NCI-H2107 (cell line): ENCODE measurements around the gene LIN28B.

Experiments used
- DNase-seq: peaks from one replicate; lab custom pipeline; 2025; lab: John Stamatoyannopoulos, UW

The LIN28B gene

DNA sequence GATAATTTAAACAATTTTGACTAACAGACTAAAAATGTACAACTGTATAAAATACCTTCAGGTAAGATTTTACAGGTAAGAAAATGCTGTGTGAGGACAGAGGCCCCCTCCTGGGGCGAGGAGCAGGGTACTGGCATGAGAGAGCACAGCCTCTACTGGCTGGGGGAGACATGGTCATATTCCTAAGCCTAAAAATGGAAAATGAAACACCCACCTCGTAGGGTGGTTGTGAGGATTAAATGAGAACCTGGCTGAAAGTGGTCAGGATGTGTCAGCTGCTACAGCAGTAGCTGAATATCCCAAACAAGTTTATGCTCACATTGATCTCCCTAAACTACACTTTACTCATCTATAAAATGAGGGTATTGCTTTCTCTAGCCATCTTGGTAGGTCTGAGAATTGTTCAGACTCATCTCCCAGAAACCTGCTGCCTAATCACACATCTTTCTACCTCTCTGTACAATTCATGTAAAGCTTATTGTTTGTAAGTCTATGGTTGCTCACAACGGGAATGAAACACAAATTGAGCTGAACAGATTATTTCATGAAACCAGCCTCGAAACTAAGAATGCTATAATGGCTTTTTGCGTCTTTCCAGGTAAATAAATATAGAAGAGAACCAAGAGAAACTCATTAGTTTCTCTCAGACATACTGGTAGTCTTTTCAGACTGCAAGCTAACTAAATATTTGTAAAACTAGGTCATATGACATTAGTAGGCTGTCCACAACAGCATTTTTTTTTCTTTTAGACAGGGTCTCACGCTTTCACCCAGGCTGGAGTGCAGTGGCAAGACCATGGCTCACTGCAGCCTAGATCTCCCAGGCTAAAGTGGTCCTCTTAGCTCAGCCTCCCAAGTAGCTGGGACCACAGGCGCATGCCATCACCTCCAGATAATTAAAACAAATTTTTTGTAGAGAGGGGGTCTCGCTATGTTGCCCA lies 153.3 kb downstream of the LIN28B start:
- no peak for DNase-seq

DNA sequence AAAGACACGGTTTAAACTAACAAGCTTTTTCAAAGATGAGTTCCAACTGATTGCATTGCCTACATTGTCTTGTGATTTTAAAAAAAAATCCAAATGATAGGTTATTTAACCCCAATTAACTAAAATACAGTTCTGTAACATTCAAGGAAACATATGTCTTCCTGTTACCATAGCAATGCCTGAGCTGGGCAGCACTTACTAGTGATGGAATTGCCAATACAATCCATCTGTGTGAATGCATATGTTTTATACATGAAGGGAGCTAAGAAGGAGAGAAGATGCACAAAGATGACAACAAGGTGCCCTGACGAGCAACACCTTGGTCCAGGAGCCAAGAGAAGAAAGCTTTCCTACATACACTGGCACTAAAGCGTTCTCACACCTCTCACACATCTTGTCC lies 154.2 kb downstream of the LIN28B start:
- DNase-seq: no peak

DNA sequence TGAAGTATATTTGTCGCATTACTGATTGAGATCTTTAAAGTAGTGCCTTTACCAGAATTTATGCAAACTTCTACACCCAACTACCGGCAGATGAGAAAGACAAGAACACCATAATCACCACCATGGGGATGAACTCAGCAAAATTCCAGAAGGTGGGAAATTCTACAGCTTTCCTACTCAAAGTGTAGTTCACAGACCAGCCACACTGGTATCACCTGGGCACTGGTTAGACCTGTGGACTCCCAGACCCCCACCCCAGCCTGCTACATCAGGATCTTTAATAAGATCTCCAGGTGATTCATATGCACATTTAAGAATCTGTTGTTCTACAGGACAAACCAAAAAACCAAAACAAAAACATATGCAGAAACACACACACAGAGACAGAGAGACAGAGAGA lies 155.0 kb downstream of the LIN28B start:
- no peak for DNase-seq

DNA sequence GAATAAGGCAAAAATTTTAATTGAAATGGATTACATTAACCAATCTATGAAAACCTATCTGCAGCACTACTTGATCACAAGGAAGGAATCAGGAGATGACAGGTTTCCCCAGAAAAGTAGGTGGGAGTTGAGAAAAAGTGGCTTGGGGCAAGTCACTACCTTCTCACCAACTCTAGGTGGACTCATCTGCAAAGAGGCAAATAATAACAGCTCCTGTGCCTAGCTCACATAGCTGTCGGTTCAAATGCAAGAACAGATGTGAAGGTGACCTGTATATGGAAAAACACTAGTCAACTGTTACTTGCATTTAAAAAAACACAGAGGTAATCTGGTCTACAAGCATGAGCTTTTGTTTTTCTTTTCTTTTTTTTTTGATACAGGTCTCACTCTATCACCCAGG lies 155.7 kb downstream of the LIN28B start:
- no peak for DNase-seq

DNA sequence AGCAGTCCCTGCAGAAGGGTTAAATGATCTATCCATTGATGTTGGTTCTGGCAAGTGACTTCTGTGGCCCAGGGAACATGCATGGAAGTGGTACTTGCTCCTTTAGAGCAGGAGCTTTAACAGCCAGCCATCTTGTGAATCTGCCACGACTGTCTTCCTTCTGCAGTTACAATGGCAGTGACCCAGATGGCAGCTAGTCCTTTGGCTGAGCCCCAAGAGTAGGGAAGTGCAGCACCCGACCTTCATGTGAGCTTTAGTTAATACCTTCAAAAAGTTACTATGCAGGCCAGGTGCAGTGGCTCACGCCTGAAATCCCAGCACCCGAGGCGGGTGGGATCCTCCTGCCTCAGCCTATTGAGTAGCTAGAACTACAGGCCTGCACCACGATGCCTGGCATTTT lies 156.5 kb downstream of the LIN28B start:
- no peak for DNase-seq

DNA sequence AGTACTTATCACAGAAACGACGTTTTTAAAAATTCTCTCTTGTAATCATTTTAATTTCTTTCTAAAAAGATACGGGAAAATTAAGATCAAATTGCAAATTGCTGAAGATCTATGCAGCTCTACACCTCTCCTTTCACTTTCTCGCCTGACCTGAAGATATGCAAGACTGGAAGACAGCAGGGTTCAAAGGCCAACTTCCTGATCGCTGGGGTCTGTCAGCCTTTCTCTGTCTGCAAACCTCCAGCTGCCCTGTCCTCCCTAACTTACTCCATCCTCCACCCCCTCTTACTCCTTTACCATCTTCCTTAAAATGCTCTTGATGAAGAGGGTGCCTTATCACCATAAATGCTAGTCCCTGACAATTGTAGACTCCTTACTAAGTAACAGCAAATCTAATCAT lies 159.2 kb downstream of the LIN28B start:
- DNase-seq: no peak

DNA sequence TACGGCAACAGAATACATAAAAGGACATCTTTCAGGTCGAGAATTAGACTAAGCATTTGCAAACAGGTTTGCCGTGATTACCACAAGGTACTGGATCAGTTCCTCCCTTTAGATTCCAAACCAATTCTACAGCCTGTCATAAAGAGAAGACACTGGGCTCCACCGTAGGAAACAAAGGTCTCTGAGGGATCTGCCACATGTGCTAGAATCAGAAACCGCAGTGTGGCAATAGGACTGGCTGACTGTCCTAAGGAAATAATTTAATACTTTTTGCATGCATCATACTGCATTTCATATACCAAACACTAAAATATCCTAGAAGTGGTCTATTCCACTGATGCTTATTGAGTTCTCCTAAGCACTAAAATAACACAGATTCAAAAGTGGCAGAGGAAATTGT lies 163.7 kb downstream of the LIN28B start:
- DNase-seq: no peak

DNA sequence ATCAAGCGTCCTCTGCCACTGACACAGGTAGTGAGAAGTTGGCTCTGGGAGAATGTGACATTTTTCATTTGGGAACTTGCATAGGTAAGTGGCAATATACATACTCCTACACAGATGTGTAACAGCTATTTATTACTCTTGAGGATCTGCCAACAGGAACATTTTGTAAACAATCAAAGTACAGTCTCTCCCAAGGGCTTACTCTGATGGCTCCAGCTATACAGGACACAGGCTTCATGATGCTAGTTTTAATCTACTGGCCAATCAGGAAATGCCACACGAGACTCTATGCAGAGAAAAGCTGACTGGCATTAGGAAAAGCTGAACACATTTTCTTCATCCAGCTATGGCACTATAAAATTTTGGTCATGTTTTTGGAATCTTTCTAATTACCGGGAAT lies 165.1 kb downstream of the LIN28B start:
- no peak for DNase-seq

DNA sequence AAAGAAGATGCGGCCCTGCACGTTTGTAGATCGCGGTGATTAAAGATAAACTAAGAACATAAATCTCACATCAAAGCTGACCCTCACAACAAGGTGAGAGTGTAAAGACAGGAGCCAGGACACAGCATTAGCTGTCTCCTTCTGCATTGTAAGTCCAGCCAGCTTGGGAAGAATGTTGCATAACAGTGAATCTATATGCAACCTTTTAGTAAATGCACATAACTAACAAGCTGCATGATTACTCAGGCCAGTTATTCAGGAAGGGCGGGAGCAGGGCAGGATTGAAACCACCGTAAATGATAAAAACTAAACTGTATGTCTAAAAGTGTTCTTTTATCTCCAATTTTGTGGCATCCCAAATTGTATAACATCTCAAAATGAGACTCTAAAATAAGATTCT lies 165.8 kb downstream of the LIN28B start:
- DNase-seq: no peak
